ENCODE results near the gene JHY. TPM values are rescaled to one million over a fixed set of nuclear protein-coding genes. Genes with fewer than 3 reads are reported as not detected.

The JHY gene
- total RNA-seq = 14.6 and 17.6 TPM in 2 replicates

DNA sequence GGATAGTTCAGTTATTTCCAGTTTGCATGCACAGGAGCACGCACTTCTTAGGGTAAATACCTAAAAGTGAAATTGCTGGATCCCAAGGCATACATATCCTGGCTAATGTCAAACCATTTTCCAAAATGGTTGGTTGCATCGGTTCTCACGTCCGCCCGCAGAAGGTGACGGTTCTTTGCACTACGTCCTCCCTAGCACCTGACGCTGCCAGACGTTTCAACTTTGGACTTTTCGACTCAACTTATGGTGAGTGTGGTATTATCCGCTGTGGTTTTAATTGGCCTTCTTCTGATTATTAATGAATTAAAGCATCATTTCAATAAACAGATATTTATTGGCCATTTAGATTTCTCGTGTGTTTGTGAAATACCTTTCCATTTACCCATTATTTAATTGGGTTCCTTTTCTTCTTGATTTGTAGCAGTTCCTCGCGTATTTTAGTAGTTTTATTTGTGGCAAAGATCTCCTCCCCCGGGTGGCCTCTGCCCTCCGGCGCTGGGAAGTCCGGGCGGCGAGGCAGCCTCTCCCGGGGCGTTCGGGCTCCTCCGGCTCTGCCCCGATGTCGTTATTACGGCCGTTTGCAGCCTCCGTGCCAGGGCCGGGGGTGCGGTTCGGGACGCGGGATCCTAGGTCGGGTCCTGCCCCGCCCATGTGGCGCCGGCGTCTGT is at the start of gene JHY:
Gene JHY (plus strand): TSS at position 571 of the 668 bp plus-strand sequence. CDS start 3,091 bp downstream, outside the sequence.

DNA sequence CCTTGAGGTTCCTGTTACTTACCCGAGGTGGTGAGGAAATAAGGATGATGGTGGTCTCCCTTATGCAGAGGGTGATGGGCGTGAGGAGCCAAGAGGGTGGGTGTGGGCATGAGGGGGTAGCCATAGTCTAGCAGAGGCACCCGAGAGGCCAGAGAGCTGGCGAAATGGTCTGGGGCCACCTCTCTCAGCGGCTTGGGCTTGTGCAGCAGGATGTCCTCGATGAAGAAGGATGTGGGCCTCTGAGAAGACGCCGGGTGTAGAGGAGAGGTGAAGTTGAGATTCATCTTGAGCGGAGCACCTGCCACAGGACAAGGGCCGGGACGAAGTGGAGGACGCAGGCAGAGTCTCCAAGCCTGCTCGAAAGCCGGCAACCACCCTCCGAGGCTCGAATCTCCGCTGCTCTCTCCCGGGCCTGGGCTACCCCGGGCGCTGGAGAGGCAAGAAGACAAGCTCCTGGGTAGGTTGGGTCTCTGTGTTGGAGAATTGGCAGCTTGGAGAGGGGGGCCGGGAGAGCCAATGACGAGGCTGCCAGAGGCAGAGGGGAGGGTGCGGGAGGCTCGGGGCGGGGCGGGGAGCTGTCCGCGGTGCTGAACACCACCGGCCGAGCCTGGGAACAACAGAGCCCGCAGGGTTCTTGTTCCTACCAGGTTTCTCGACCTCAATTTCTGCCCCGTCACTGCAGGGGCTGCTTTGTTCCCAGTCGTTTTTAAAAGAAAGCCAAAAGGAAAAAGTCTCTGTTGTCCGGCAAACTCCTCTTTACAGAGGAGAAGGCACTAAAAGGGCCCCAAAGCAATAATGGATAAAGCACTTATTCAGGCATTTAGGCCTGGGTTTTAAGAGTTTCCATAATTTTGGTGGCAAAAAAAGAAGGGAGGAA is 99.1 kb downstream of the JHY start, which contains the start of gene BSX:
Gene BSX (minus strand): TSS at position 447 of the 877 bp plus-strand sequence. CDS start 163 bp downstream, at position 284.

Small RNA genes lying within 50 kb of the gene (small RNA-seq; reads per million reads assigned to genes)
- gene RNU4-23P = not detected

Other genes with a start within 250 kb of the JHY start
- gene UBASH3B, start 227.0 kb upstream of the JHY start, total RNA-seq = 31.6 and 36.0 TPM in 2 replicates
- 0.13 and 0.22 TPM in 2 replicates for gene CRTAM, start 44.3 kb upstream of the JHY start, total RNA-seq
- not detected in 2 replicates for gene BSX, start 99.1 kb downstream of the JHY start, total RNA-seq
- gene HSPA8, start 179.4 kb downstream of the JHY start, total RNA-seq = 1,885 and 2,219 TPM in 2 replicates